GM19324 (cell line): ENCODE results near the gene VNN1.
"Not testable (repeated sequence)": the region's sequence is repeated elsewhere in the genome, so short reads cannot be mapped to it uniquely, and the experiment has no call there.

Experiments used
- ATAC-seq: cut with Tn5 transposase; IDR thresholded peaks from one replicate; pipeline ENCODE4 v1.9.1; 2021; ENCODE audit warnings: mild to moderate bottlenecking, moderate library complexity; ENCODE audit not compliant: unreplicated experiment, low FRiP score

Gene VNN1

DNA sequence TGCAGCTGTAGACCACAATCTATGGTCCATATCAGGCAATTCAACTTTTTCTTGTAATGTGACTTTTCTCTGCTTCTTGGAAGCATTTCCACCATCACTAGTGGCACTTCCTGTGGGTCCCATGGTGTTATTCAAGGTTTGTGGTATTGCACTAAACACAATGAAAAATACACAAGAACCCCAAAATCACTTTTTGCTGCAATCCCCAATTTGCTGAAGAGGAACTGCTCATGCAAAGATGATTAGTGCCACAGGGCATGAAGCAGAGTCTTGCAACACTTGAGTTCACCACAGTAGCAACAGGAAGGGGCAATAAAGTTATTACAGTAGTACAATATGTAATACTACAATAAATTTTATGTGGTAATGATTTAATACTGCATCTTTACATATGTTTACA lies 38.1 kb downstream of the VNN1 start:
- ATAC-seq, result no peak

DNA sequence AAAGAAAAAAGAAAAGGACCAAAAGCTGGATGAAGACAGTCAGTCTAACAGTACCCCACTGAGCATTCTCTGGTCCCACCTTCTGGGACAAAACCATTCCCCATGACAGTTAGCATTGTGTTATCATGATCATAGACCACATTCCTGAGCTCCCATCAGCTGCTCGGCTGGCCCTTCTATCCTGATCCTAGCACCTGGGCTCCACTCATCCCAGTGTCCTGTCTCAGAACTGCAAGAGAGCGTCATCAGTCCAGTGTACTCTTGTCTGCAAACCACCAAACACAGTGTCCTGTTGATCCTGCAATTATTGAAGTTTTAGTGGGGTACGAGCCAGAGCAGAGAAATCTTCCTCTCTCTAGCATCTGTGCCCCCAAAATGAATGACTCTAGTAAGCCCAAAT lies 38.9 kb downstream of the VNN1 start:
- ATAC-seq, result no peak

- ATAC-seq, result no peak
Observed at GRCh38 chr6:132673376-132674094, 40.3 kb downstream of the VNN1 start.

DNA sequence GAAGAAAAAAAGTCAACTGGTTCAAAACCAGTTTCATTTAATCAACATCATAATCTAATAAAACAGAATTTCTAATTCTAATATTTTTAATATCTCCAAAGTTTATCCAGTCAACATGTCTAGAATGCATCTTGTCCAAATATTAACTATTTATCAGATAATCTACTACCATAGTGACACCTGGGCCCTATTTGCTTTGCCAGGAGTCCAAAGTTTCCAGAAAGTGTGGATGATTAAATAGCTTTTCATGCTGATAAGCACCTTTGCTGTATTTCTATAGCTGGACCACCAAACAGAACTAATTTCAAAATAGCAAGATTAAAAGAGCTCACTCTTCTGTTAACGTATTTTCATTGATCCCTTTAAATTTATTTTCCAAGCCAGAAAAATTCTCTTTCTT lies 42.6 kb downstream of the VNN1 start:
- no peak for ATAC-seq

DNA sequence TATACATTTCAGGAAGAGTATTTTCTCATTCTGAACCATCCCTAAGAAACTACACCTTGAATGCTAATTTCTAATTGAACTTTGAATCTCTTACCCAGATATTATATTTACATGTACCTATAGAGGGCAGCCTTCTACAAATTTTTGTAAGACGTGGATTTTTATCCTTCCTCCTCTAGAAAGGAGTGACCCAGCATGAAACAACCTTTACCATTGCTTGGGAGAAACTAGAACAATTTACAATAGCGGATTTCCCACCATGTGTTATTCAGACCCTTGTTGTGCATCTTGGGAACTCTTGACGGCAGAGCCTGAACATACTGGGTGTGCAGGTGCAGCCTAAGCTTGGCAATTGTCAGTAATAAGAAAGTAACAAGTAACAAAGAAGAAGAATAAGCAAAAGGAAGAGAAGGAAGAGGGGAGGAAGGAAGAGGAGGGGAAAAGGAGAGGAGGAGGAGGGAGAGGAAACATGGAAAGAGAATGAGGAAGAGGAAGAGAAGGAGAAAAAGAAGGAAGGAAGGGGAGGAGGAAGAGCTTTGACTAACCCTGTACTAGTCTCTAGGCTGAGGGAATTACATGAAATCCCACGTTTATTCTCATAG lies 44.1 kb downstream of the VNN1 start:
- peak; percentile 57 for ATAC-seq

DNA sequence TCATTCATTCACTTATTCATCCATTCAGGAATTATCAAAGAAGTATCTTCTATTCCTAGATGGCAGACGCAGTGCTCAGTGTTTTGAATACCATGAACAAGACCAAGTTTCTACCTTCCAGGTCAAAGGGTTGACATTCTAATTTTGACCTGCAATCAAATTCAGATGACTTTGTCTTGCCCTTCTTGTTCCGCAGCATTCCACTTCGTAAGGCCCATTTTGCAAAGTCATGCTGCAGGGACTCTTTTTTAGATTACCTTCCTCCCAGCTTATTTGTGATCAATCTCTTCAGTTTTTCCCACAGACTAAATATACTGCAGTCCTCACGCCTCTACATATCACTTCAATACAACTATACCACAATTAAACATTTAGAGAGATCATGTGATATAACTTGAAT lies 47.7 kb downstream of the VNN1 start:
- ATAC-seq, result no peak

DNA sequence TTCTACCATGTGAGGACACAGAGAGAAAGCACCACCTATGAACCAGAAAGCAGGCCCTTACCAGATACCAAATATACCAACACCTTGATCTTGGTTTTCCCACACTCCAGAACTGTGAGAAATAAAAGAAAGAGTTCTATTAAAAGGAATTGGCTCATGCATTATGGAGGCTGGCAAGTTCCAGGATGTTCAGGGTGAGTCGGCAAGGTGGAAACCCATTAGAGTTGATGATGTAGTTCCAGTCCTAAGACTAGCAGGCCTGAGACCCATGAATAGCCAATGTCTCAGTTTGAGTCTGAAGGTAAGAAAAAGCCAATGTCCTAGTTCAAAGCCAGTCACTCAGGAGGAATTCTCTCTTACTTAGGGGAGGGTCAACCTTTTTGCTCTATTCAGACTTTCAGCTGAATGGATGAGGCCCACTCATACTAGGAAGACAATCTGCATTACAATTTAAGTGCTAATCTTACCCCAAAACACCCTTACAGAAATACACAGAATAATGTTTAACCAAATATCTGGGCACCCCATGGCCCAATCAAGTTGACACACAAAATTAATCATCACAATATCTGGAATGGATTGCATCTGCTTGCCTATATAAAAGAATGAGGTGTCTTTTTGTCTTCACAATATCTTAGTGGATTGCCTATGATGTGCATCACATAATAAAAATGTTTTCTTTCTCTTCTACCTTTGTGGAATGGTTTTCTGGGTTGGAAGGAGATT lies 49.4 kb downstream of the VNN1 start:
- no peak for ATAC-seq

GRCh38 chr6:132663661-132664060 lies 50.2 kb downstream of the VNN1 start:
- ATAC-seq, result no peak

DNA sequence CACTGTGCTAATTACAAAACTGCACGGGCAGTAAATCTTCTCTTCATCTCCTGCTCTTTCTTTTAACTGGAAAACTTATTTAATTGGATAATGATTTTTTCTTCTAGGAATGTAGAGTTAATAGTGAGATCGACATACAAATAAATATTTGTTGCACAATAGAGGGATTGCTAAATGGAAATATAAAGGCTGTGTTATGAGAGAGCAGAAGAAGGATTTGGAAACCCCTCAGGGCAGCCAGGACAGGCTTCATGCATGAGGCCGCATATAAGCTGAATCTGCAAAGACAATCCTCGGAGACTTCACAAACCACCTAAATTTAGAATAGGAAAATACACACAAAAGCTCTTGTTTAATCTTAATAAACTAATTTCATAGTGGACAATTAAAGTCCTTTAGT lies 51.9 kb downstream of the VNN1 start:
- ATAC-seq, result no peak

DNA sequence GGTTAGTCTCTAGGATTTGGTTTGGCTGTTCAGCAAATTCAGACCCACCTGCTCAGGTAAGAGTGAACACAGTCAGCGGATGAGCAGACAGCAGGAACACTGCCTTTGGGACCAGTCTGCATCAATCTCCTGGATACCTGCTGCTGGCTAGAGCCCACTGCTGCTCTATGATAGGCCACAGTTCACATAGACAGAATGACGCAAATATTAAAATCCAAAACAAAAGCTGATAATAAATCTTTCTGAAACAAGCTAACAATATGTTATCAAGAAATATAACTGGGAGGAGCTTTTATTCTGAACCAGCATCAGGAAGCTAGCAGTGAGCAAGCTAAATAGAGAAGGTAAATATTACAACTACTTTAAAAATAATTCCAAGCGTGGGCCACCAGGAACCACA lies 54.8 kb downstream of the VNN1 start, which contains the start of gene TAAR1:
Gene TAAR1, minus strand, starts transcription at position 101 of the 400 bp plus-strand sequence. CDS start 13,179 bp downstream, outside the sequence.
- no peak for ATAC-seq

DNA sequence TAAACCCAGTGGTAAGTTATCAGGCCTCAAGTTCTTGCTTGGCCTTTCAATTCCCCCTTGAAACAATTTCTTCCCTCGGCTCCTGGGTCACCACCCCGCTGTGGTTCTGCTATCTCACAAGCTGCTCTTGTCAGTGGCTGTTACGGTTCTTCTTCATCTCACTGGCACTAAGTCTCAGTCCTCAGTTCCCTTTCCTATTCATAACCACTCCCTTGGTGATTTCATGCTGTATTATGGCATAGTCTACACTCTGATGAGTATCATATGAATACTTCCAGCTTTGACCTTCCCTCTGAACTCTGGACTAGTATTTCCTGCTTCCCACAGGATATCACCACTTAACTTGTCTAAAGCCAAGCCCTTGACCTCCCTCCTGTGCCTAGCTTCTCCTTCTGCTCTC lies 62.8 kb downstream of the VNN1 start:
- peak; percentile 54 for ATAC-seq

GRCh38 chr6:132650429-132650828 lies 63.4 kb downstream of the VNN1 start:
- no peak for ATAC-seq

DNA sequence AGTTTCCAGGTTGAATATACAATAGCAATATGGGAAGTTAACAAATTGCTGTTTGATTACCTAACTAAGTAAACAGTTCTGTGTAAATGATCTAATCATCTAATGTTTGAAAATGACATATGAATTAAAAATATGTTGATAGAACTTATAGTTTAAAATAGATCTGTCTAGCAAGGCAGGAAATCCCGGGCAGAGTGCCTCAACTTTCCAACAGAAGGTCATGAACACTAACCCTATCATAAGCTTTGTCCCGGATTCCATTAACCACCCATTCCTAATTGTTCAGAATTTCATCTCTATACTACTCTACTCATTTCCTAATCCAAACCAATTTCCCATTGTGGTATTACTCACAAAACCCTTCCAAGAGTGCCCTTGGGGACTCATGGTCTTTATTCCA lies 65.0 kb downstream of the VNN1 start:
- no peak for ATAC-seq

DNA sequence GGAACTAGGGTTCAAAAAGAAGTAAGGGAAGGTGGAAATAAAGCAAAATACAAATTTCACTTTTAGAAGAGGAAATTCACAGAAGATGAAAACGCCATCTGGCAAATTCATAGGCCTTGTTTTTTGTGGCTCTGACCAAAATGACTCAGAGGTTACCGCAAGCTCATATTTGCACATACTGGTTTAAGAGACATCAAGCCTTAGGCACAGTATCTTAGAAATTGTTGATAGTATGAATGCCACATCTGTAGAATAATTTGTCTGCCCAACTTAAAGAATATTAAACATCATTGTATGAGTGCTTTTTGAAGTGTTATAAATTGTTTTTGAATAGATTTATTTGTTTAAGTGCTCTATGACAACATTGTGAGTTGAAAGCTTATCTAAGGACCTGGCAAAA lies 65.5 kb downstream of the VNN1 start:
- ATAC-seq, result peak; percentile 70

- no peak for ATAC-seq
Observed at GRCh38 chr6:132643547-132643946, 70.3 kb downstream of the VNN1 start.

DNA sequence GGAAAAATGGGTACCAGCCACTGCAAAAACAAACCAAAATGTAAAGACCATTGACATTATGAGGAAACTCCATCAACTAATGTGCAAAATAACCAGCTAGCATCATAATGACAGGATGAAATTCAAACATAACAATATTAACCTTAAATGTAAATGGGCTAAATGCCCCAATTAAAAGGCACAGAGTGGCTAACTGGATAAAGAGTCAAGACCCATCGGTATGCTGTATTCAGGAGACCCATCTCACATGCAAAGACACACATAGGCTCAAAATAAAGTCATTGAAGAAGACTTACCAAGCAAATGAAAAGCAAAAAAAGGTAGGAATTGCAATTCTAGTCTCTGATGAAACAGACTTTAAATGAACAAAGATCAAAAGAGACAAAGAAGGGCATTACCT lies 76.7 kb downstream of the VNN1 start:
- not testable (repeated sequence) for ATAC-seq

GRCh38 chr6:132635906-132636305 lies 77.9 kb downstream of the VNN1 start:
- ATAC-seq, result not testable (repeated sequence)

DNA sequence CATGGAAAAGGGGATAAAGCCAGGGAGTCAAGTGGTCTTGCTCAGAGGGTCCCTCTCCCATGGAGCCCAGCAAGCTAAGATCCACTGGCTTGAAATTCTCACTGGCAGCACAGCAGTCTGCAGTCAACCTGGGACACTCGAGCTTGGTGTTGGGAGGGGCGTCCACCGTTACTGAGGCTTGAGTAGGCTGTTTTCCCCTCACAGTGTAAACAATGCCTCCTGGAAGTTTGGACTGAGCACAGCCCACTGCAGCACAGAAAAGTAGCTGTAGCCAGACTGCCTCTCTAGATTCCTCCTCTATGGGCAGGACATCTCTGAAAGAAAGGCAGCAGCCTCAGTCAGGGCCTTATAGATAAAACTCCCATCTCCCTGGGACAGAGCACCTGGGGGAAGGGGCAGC lies 78.6 kb downstream of the VNN1 start:
- ATAC-seq, result not testable (repeated sequence)

GRCh38 chr6:132634796-132635195 lies 79.1 kb downstream of the VNN1 start:
- no peak for ATAC-seq

DNA sequence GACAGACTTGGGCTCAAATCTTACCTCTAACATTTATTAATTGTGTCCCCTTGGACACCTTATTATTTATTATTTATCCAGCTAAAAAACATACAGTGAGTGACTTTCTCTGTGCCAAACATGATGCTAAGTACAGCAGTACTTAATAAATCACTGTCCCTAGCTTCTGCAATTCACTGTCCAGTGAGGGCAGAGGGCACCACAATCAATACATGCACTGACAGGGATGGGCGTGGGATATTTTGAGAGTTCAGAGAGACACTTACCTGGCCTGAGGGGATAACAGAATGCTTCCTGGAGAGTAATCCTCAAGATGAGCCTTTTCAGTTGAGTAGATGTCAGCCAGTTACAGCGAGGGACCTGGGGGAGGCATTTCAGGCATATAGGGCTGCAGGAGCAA lies 80.5 kb downstream of the VNN1 start:
- no peak for ATAC-seq
